Fibroblast of villous mesenchyme (primary cell): ENCODE data around the gene ZNF804B. TPM values are rescaled to one million over a fixed set of nuclear protein-coding genes. Genes with fewer than 3 reads are reported as not detected.
"Not testable (repeated sequence)": the region's sequence is repeated elsewhere in the genome, so short reads cannot be mapped to it uniquely, and the experiment has no call there.

Source experiments
- DNase-seq: peaks from one replicate; pipeline ENCODE4 v3.0.0-alpha.2; 2010; ENCODE audit warnings: low read depth
- H3K4me3 ChIP-seq: 2 replicates; pipeline ENCODE4 v1.5.1; 2011; ENCODE audit warnings: low read depth, mild to moderate bottlenecking, low read length
- total RNA-seq: library from RNA; depleted of rRNA; stranded (reverse); fragments of >200 nt; gene quantifications from 2 replicates; pipeline ENCODE4 v1.2.3, GENCODE V29; 2012
- TF ChIP-seq, protein P1 (sequence below): IDR thresholded peaks from 2 replicates; pipeline ENCODE4 v1.5.1; 2012; ENCODE audit warnings: low read depth, mild to moderate bottlenecking, low read length; ENCODE audit not compliant: insufficient read depth

ZNF804B gene
- total RNA-seq, 1 donor: not detected

DNA sequence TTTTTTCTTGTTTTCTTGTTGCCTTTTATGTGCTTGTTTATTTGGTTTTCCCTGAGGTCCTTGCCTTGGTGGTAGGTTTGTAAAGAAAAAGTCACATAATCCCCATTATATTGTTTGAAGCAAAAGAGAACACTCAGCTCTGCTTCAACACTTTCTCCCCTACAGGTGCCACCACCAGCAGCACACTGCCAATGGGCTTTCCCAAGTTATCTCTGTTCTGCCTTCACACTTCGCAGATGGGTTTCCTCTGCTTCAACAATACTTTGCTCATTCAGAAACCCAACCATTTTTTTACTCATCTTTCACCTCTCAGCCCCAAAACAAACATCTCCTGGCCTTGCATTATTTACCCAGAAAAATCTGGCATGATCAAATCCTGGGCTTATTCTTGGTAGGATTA, 411.1 kb downstream of the ZNF804B start:
- TF ChIP-seq, protein P1, sequence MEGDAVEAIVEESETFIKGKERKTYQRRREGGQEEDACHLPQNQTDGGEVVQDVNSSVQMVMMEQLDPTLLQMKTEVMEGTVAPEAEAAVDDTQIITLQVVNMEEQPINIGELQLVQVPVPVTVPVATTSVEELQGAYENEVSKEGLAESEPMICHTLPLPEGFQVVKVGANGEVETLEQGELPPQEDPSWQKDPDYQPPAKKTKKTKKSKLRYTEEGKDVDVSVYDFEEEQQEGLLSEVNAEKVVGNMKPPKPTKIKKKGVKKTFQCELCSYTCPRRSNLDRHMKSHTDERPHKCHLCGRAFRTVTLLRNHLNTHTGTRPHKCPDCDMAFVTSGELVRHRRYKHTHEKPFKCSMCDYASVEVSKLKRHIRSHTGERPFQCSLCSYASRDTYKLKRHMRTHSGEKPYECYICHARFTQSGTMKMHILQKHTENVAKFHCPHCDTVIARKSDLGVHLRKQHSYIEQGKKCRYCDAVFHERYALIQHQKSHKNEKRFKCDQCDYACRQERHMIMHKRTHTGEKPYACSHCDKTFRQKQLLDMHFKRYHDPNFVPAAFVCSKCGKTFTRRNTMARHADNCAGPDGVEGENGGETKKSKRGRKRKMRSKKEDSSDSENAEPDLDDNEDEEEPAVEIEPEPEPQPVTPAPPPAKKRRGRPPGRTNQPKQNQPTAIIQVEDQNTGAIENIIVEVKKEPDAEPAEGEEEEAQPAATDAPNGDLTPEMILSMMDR: no peak
- DNase-seq: no peak
- H3K4me3 ChIP-seq: no peak overlapping the region

- TF ChIP-seq, protein P1: no peak
- H3K4me3 ChIP-seq: no peak overlapping the region
Observed at GRCh38 chr7:89182116-89182515, 422.6 kb downstream of the ZNF804B start.

GRCh38 chr7:89183712-89184111, 424.2 kb downstream of the ZNF804B start:
- DNase-seq: no peak
- no peak overlapping the region for H3K4me3 ChIP-seq
- TF ChIP-seq, protein P1: no peak

More at GRCh38 chr7:89182116-89182515, 422.6 kb downstream of the ZNF804B start:
- DNase-seq: no peak

GRCh38 chr7:89200758-89201157, 441.3 kb downstream of the ZNF804B start:
- no peak overlapping the region for H3K4me3 ChIP-seq
- TF ChIP-seq, protein P1: no peak
- no peak for DNase-seq

- TF ChIP-seq, protein P1: no peak
- no peak for DNase-seq
- H3K4me3 ChIP-seq: no peak overlapping the region
Observed at GRCh38 chr7:89223900-89224395, 464.4 kb downstream of the ZNF804B start.

GRCh38 chr7:89228688-89229171, 469.2 kb downstream of the ZNF804B start:
- not testable (repeated sequence) for H3K4me3 ChIP-seq, DNase-seq

DNA sequence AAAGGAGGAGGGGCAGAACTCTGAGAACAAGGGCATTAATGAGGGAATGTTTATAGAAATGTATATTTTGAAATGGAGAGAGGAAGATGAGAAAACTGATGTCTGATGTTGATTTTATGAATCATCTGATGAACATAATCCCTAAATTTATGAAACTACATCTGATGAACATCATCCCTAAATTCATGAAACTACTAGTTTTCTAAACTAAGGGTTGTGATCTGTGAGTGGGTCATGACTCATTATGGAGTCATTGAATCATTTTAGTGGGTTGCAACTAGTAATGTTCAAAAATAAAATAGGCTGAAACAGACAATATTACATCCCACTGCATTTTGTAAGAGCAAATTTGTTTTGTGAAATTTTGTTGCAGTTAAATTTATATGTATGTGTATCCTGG, 478.7 kb downstream of the ZNF804B start:
- no peak overlapping the region for H3K4me3 ChIP-seq
- peak; percentile 1 for DNase-seq
- TF ChIP-seq, protein P1: no peak
